Measurements from ENCODE around the gene RCSD1. TPM values are rescaled to one million over a fixed set of nuclear protein-coding genes. Genes with fewer than 3 reads are reported as not detected.

RCSD1 gene
- total and polyA plus RNA-seq, 12 donors: 3.3 to 15.4 (median 9.4) TPM

DNA sequence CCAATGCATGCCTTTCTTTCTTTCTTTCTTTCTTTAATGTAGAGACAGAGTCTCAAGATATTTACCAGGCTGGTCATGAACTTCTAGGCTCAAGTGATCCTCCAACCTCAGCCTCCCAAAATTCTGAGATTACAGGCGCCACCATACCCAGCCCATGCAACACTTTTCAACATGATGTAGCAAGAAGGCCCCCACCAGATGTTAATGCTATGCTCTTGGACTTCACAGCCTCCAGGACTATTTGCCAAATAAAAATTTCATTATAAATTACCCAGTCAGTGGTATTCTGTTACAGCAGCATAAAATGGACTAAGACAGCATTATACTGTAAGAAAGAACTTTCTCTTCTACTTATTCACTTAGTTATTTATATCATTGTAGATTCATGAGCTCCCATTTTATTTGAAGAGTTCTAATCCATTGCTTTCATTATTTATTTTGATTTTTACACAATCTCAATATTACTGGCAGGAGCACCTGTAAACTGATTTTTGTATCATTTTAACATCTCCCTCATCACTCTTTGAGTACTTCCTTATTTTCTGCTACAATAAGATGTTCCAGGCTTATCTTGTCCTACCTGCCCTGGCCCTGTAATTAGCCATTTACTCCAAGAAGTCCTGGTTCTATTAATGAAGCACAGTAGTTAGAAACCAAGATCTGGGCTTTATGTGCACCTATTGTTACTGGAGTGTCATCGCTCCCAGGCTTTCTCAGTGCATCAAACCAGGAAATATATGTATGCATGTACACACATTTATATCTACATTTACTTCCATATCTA lies 4.8 kb upstream of the RCSD1 start:
- no peak for TF ChIP-seq POLR2A (IDR thresholded peaks at IDR 0.05)
- TF ChIP-seq, protein P1, sequence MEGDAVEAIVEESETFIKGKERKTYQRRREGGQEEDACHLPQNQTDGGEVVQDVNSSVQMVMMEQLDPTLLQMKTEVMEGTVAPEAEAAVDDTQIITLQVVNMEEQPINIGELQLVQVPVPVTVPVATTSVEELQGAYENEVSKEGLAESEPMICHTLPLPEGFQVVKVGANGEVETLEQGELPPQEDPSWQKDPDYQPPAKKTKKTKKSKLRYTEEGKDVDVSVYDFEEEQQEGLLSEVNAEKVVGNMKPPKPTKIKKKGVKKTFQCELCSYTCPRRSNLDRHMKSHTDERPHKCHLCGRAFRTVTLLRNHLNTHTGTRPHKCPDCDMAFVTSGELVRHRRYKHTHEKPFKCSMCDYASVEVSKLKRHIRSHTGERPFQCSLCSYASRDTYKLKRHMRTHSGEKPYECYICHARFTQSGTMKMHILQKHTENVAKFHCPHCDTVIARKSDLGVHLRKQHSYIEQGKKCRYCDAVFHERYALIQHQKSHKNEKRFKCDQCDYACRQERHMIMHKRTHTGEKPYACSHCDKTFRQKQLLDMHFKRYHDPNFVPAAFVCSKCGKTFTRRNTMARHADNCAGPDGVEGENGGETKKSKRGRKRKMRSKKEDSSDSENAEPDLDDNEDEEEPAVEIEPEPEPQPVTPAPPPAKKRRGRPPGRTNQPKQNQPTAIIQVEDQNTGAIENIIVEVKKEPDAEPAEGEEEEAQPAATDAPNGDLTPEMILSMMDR (IDR thresholded peaks at IDR 0.05): no peak
- 90 to 98% (median 95%) methylated on average over 2 of the region's 2 CpGs for WGBS, 4 donors
- Histone ChIP-seq H3K9me3 (replicated peaks in 1 of 3) (no peaks in the 10 kb centered on the region), H3K27ac (no peak overlapping the region), H3K27me3 (no peaks in the 10 kb centered on the region), H3K4me1 (replicated peaks in 1 of 2) (peaks cover 0 to 18% of the 10 kb centered on the region in 2 donors), H3K36me3 (replicated peaks in 1 of 2) (no peaks in the 10 kb centered on the region), H3K4me3 (no peak overlapping the region)
- intact Hi-C loops (cut with DNase I): no loop called here
- no peak for DNase-seq

DNA sequence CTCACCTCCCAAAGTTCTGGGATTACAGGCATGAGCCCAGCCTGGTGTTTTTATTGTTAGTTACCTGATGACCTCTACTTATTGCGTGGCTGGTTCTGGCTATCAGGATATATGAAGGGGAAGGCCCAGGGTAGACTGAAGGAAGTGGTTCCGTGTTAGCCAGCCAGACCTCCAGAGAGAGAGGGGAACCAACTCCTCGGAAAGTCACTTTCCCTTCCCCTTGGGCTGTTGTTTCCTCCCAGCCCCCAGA lies 2.5 kb upstream of the RCSD1 start:
- Histone ChIP-seq H3K9me3 (replicated peaks in 1 of 3) (no peaks in the 10 kb centered on the region), H3K4me3 (no peak overlapping the region), H3K36me3 (replicated peaks in 1 of 2) (no peaks in the 10 kb centered on the region), H3K4me1 (replicated peaks in 1 of 2) (peaks cover 0 to 18% of the 10 kb centered on the region in 2 donors), H3K27ac (peak overlapping the region in 2 of 5 donors; percentile 30 to 41), H3K27me3 (no peaks in the 10 kb centered on the region)
- peak in 1 of 7 donors; percentile 21 for DNase-seq
- TF ChIP-seq POLR2A (IDR thresholded peaks at IDR 0.05): no peak
- TF ChIP-seq, protein P1 (IDR thresholded peaks at IDR 0.05): no peak
- intact Hi-C loops (cut with DNase I): no loop called here
- WGBS, 4 donors: 67 to 86% (median 73%) methylated on average over 1 to 3 of the region's 3 CpGs

DNA sequence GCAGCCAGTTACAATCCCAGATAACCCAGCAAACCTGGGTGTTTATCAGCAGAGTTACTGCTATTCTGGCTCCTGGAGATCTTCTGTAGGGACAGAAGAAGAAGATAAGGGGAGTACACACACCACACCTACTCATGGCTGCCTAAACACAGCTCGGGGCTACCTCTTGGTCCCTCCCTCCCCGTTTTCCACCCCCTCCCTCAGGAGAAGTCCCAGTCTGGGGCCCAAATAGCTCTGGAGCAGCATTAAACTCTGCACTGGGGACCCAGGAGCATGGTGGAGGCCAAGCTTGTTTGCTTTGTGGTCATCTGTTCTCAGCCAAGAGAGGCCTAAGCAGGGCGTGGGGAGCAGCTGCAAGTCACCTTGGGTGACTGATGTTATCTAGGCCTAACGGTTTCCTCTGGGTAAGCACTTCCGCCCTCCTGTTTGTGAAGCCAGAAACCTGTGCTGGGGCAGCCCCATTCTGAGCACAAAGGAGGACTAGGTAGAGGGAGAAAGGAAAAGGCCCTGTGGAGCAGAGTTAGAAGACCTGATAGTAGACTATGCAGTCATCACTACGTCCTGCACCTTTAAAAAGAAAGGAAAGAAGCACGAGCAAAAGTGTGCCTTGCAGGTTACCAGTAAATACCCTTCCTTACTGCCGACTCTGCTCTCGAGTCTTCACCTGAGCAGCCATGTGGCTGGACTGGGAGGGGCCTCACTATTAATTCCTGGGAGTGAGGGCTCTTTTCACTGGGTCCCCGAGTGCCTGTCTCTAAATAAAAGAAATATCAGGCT lies 2.0 kb upstream of the RCSD1 start:
- peaks cover 0 to 18% of the 10 kb centered on the region in 2 donors for H3K4me1 ChIP-seq (replicated peaks in 1 of 2)
- peak overlapping the region in 2 of 5 donors; percentile 30 to 41 for H3K27ac ChIP-seq
- H3K9me3 ChIP-seq (replicated peaks in 1 of 3): no peaks in the 10 kb centered on the region
- peak in 2 of 7 donors; percentile 14 to 24 for DNase-seq
- intact Hi-C loops (cut with DNase I): no loop called here
- H3K4me3 ChIP-seq: no peak overlapping the region
- no peaks in the 10 kb centered on the region for H3K36me3 ChIP-seq (replicated peaks in 1 of 2)
- WGBS, 4 donors: 66 to 72% (median 67%) methylated on average over 10 of the region's 10 CpGs
- H3K27me3 ChIP-seq: no peaks in the 10 kb centered on the region
- TF ChIP-seq, protein P1 (IDR thresholded peaks at IDR 0.05): no peak
- no peak for TF ChIP-seq POLR2A (IDR thresholded peaks at IDR 0.05)

DNA sequence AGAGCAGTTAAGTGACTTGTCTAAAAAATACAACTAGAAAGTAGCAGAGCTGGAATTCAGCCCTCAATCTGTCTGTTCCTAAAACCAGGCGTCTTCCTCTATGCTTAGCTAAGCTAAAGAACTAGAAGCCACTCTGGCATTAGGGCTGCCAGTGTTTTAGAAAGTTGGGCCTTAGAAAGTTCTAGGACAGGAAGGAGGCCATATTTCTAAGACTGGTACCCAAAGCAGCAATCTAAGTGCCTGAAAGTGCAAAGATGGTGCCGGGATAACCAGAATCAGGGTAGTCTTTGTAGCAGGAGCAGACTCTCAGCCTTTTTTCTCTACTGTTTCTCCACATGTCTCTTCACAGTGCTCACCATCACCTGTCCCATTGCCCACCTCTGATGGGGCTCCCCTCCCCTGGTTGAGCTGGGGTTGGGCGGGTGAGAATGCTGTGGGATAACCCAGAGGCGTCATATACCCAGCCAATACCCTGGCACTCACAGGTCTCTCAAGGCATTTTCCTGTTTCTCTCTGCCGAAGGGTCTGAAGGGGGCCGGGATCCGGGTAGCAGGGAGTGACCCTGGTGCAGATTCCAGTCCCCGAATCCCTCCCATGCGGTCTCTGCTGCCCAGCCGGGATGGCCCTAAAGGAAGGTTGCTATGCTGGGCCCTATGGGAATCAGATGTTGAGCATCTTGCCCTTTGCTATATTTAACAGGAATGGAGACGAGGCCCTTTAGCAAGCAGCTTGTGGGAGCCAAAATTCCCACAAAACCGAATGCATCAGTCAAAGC lies 1.1 kb upstream of the RCSD1 start:
- H3K27me3 ChIP-seq: no peaks in the 10 kb centered on the region
- DNase-seq: peak in 1 of 7 donors; percentile 19
- no peaks in the 10 kb centered on the region for H3K36me3 ChIP-seq (replicated peaks in 1 of 2)
- peak overlapping the region in 2 of 5 donors; percentile 2 to 3 for H3K27ac ChIP-seq
- H3K4me1 ChIP-seq (replicated peaks in 1 of 2): peaks cover 0 to 18% of the 10 kb centered on the region in 2 donors
- WGBS, 4 donors: 71 to 82% (median 76%) methylated on average over 12 of the region's 12 CpGs
- H3K4me3 ChIP-seq: no peak overlapping the region
- no peak for TF ChIP-seq POLR2A (IDR thresholded peaks at IDR 0.05)
- TF ChIP-seq, protein P1 (IDR thresholded peaks at IDR 0.05): no peak
- H3K9me3 ChIP-seq (replicated peaks in 1 of 3): no peaks in the 10 kb centered on the region
- intact Hi-C loops (cut with DNase I): no loop called here
